Measurements from ENCODE around the gene FSD1L. TPM values are rescaled to one million over a fixed set of nuclear protein-coding genes. Genes with fewer than 3 reads are reported as not detected.

The FSD1L gene
- polyA plus RNA-seq, 2 of the 4 experiments (the other 2 are of a cell fraction) = 3.2 to 8.5 TPM

DNA sequence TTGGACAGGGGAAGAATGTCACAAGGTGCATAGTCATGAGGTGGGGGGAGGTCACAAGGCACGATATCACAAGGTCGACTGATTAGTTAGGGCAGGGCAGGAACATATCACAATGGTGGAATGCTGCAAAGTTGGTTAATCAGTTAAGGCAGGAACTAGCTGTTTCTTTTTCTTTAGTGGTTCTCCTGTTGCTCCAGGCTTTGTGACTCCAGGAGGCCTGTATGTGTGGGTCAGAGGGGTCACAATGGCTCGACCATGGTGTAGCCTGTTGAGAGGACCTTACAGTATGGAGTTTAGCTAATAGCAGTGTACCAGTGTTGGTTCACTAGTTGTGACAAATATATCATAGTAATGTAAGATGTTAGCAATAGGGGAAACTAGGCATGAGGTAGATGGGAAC, 12.4 kb upstream of the FSD1L start:
- ChIA-PET CTCF (interaction anchor here (1.6 kb wide), 1 partner anchor 20 kb away, joined by 12 read pairs; no protein-coding TSS in a partner anchor), POLR2A (no interaction called here)
- WGBS (ENCODE audit: missing lambda C conversion rate) = 66% methylated on average over 3 of the region's 3 CpGs
- ATAC-seq = no peak
- Histone ChIP-seq H3K4me2 (no peak overlapping the region), H3K4me3 (no peak overlapping the region), H3K27ac (no peak overlapping the region), H3K4me1 (no peaks in the 10 kb centered on the region), H3K9me3 (no peaks in the 10 kb centered on the region)
- FAIRE-seq = no peak
- no peak for DNase-seq (ENCODE audit: low read depth in 1 of 2, low spot score in 1 of 2)
- TF ChIP-seq CHD4 (IDR thresholded peaks at IDR 0.05; ENCODE audit: borderline replicate concordance) (no peak), EHF (CRISPR knock-in tag; IDR thresholded peaks at IDR 0.05) (no peak), SMC3 (IDR thresholded peaks at IDR 0.05) (no peak), FOXS1 (CRISPR knock-in tag; IDR thresholded peaks at IDR 0.05) (no peak), CEBPB (IDR thresholded peaks at IDR 0.05) (no peak), HOXA7 (CRISPR knock-in tag; IDR thresholded peaks at IDR 0.05) (no peak), KDM1A (IDR thresholded peaks at IDR 0.05; ENCODE audit: low read depth) (no peak), NR3C1 (IDR thresholded peaks at IDR 0.05) (no peak)
- TF ChIP-seq, protein P1, sequence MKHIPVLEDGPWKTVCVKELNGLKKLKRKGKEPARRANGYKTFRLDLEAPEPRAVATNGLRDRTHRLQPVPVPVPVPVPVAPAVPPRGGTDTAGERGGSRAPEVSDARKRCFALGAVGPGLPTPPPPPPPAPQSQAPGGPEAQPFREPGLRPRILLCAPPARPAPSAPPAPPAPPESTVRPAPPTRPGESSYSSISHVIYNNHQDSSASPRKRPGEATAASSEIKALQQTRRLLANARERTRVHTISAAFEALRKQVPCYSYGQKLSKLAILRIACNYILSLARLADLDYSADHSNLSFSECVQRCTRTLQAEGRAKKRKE (CRISPR knock-in tag; IDR thresholded peaks at IDR 0.05; ENCODE audit: low read depth) = no peak

GRCh38 chr9:105436783-105437182, 11.1 kb upstream of the FSD1L start:
- POLR2A ChIA-PET = no interaction called here
- FAIRE-seq (no peak), ATAC-seq (no peak), DNase-seq (ENCODE audit: low read depth in 1 of 2, low spot score in 1 of 2) (no peak)
- no peaks in the 10 kb centered on the region for H3K9me3 ChIP-seq
- no peak overlapping the region for H3K4me2 ChIP-seq
- no peak overlapping the region for H3K27ac ChIP-seq
- TF ChIP-seq POLR2AphosphoS2 (conservative IDR thresholded peaks at IDR 0.05; ENCODE audit: low read length) = no peak
- TF ChIP-seq E2F6 (IDR thresholded peaks at IDR 0.05; ENCODE audit: borderline replicate concordance, low read depth) = no peak
- TF ChIP-seq KDM1A (IDR thresholded peaks at IDR 0.05; ENCODE audit: low read depth) = no peak
- no peak for TF ChIP-seq RFX5 (IDR thresholded peaks at IDR 0.05)
- TF ChIP-seq CBX8 (IDR thresholded peaks at IDR 0.05) = no peak
- no peak for TF ChIP-seq MAFK (IDR thresholded peaks at IDR 0.05; ENCODE audit: partially characterized antibody)
- no peak for TF ChIP-seq MYC (IDR thresholded peaks at IDR 0.05; ENCODE audit: borderline replicate concordance, low read length)
- no peak for TF ChIP-seq HOXB5 (CRISPR knock-in tag; IDR thresholded peaks at IDR 0.05)
- no peak for TF ChIP-seq NR3C1 (IDR thresholded peaks at IDR 0.05)
- no peak for TF ChIP-seq ESRRA (IDR thresholded peaks at IDR 0.05; ENCODE audit: borderline replicate concordance, low read length)
- TF ChIP-seq FOSB (CRISPR knock-in tag; IDR thresholded peaks at IDR 0.05) = no peak
- no peak for TF ChIP-seq BHLHE40 (IDR thresholded peaks at IDR 0.05; ENCODE audit: low read depth, low read length)
- TF ChIP-seq EHF (CRISPR knock-in tag; IDR thresholded peaks at IDR 0.05) = no peak
- no peak for TF ChIP-seq TFCP2L1 (CRISPR knock-in tag; IDR thresholded peaks at IDR 0.05)
- TF ChIP-seq FOXS1 (CRISPR knock-in tag; IDR thresholded peaks at IDR 0.05) = no peak
- no peak for TF ChIP-seq USF2 (IDR thresholded peaks at IDR 0.05)
- WGBS (ENCODE audit: missing lambda C conversion rate) = 62% methylated on average over 4 of the region's 4 CpGs
- H3K4me1 ChIP-seq = no peaks in the 10 kb centered on the region
- CTCF ChIA-PET = no interaction called here
- no peak overlapping the region for H3K4me3 ChIP-seq

DNA sequence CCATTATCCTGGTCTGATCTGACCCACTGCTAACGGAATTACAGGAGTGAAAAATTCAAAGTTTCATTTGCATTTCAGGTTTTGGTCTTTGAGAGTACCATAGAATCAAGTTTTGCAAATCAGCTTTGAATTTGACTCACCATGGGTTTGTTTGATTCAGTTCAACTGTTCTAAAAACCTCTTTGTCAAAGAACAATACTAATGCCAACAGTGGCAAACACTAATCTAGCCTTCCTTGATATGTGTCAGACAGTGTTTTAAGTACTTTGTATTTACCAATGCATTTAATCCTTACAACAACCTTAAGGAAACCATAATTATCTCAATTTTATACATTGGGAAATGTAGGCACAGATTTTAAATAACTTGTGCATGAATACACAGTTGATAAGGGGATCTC, 10.1 kb upstream of the FSD1L start:
- Histone ChIP-seq H3K9me3 (no peaks in the 10 kb centered on the region), H3K4me3 (no peak overlapping the region), H3K4me2 (no peak overlapping the region), H3K4me1 (no peaks in the 10 kb centered on the region), H3K27ac (no peak overlapping the region)
- CTCF ChIA-PET = no interaction called here
- TF ChIP-seq NFE2L2 (conservative IDR thresholded peaks at IDR 0.05; ENCODE audit: low read length) (no peak), RFX5 (IDR thresholded peaks at IDR 0.05) (no peak), ZC3H11A (IDR thresholded peaks at IDR 0.05) (no peak), HOXB13 (CRISPR knock-in tag; IDR thresholded peaks at IDR 0.05; ENCODE audit: low read depth) (no peak), PHF8 (IDR thresholded peaks at IDR 0.05; ENCODE audit: borderline replicate concordance, low read depth) (no peak), ZSCAN20 (CRISPR knock-in tag; IDR thresholded peaks at IDR 0.05) (no peak), POLR2AphosphoS2 (conservative IDR thresholded peaks at IDR 0.05; ENCODE audit: low read length) (no peak), FOXS1 (CRISPR knock-in tag; IDR thresholded peaks at IDR 0.05) (no peak), HEYL (CRISPR knock-in tag; IDR thresholded peaks at IDR 0.05) (no peak), ZNF302 (CRISPR knock-in tag; IDR thresholded peaks at IDR 0.05) (no peak)
- TF ChIP-seq, protein P2, sequence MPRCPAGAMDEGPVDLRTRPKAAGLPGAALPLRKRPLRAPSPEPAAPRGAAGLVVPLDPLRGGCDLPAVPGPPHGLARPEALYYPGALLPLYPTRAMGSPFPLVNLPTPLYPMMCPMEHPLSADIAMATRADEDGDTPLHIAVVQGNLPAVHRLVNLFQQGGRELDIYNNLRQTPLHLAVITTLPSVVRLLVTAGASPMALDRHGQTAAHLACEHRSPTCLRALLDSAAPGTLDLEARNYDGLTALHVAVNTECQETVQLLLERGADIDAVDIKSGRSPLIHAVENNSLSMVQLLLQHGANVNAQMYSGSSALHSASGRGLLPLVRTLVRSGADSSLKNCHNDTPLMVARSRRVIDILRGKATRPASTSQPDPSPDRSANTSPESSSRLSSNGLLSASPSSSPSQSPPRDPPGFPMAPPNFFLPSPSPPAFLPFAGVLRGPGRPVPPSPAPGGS (IDR thresholded peaks at IDR 0.05) = no peak
- no peak for DNase-seq (ENCODE audit: low read depth in 1 of 2, low spot score in 1 of 2)
- 24% methylated on average over 1 of the region's 1 CpG for WGBS (ENCODE audit: missing lambda C conversion rate)
- ATAC-seq = no peak
- no peak for FAIRE-seq
- POLR2A ChIA-PET = no interaction called here
